Hepatic stellate cell (primary cell): ENCODE results near the gene TTLL9.
A peak's percentile ranks its signal among the peaks of the same experiment; 100 is the strongest.

Source experiments
- DNase-seq: peaks from one replicate; pipeline ENCODE4 v3.0.0; 2011; ENCODE audit warnings: low spot score

TTLL9 gene

GRCh38 chr20:31949877-31950646 lies 79.6 kb downstream of the TTLL9 start:
- no peak for DNase-seq

GRCh38 chr20:31951203-31951529 lies 80.7 kb downstream of the TTLL9 start:
- no peak for DNase-seq

DNA sequence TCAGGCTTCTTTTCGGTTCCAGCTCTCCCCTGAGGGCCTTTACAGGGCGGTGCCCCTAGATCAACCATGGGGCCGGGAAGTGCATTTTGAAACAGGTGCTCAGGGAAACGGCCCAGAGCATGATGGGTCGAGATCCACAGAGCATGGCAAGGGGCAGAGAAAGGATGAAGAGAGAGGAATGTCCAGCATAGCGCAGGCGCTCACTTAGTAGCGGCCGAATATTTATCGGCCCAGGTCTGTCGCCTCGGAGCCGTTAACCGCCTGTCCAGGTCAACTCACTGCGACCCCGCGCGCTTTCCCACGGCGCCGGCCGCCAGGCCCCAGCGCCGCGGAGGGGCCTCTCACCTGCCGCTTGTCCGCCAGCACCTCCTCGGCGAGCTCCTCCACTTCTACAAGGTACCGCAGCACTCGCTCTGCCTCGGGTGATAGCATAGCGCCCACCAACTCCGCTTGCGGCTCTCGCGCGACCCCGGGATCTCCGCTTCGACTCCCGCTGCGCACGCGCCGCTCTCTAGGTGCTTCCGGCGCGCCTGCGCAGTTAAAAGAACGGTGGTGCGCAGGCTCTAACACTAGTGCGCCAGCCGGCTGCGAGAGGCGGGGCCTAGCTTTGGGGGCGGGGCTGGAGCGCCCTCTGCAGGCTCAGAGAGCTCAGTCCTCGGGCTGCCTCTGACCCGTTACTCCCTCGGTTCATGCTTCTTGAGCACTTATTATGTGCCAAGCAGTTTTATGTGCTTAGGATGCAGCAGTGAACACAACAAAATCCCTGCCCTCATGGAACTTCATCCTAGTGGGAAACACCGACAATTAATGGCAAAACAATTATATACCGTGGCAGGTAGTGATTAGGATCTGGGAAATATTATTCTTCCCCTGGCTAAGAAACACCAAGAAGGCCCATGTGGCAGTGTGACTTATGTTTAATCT lies 81.4 kb downstream of the TTLL9 start, which contains the start of gene PDRG1:
PDRG1 (minus strand) TSS at position 517 of the 924 bp plus-strand sequence; CDS start at position 432, 85 bp downstream.
- DNase-seq: peak; percentile 95

DNA sequence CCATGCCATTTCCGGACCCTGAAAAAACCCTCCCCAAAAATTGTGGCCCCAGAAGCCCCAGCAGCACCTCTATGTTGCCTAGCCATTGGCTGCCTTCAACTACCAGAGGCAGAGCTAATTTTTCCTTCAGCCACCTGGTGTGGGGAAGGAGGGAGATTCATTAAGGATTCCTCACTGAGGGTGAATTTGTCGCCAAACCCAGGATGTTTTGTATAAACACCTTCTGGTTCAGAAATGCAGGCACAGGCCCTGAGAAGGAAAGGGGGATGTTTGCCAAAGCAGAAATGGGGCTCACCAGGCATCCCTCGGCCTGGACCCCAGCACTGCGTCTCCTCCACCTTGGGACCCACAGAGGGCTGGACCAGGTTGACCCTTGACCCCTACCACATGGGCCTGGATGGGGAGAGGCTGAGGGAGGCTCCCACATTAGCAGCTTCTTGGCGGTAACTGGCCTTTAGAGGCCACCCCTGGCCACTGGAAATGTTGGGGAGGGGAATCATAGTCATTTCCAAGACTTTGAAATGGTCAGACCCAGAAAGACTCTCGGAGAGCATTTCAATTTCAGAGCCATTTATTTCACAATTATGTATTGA lies 83.2 kb downstream of the TTLL9 start:
- no peak for DNase-seq

GRCh38 chr20:31954500-31954899 lies 84.1 kb downstream of the TTLL9 start:
- no peak for DNase-seq

- no peak for DNase-seq
Observed at GRCh38 chr20:31956556-31957526, 86.4 kb downstream of the TTLL9 start.

- no peak for DNase-seq
Observed at GRCh38 chr20:31962761-31963160, 92.3 kb downstream of the TTLL9 start.

- no peak for DNase-seq
Observed at GRCh38 chr20:31963889-31964288, 93.5 kb downstream of the TTLL9 start.

GRCh38 chr20:31966991-31967655 lies 96.7 kb downstream of the TTLL9 start:
- no peak for DNase-seq

GRCh38 chr20:31967830-31968249 lies 97.4 kb downstream of the TTLL9 start, which contains the start of gene XKR7:
TSS of gene XKR7 (plus strand) at chr20:31968151. CDS start at chr20:31968176, 25 bp downstream.
- DNase-seq: no peak

- DNase-seq: peak; percentile 80
Observed at GRCh38 chr20:31968291-31969126, 98.1 kb downstream of the TTLL9 start.

- DNase-seq: no peak
Observed at GRCh38 chr20:31969991-31970390, 99.6 kb downstream of the TTLL9 start.

- no peak for DNase-seq
Observed at GRCh38 chr20:31972471-31973021, 102.1 kb downstream of the TTLL9 start.

DNA sequence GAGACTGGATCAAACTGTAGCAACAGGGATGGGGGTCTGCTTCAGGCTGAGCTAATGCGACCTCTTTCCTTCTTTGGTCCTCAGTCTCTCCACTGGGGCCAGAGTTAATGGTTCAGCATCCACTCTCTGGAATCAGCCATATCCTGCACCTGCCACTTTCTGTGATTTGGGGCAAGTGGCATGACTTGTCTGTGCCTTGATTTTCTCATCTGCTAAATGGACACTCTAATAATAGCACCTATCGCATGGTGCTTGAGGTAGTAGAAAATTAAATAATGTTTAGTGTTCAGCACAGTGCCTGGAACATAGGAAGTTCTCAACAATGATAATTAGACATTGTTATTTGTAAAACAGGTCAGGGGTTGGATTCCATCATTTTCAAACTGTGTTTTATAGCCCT lies 103.9 kb downstream of the TTLL9 start:
- DNase-seq: no peak

- no peak for DNase-seq
Observed at GRCh38 chr20:31974951-31975487, 104.6 kb downstream of the TTLL9 start.

- no peak for DNase-seq
Observed at GRCh38 chr20:31975874-31976273, 105.4 kb downstream of the TTLL9 start.

DNA sequence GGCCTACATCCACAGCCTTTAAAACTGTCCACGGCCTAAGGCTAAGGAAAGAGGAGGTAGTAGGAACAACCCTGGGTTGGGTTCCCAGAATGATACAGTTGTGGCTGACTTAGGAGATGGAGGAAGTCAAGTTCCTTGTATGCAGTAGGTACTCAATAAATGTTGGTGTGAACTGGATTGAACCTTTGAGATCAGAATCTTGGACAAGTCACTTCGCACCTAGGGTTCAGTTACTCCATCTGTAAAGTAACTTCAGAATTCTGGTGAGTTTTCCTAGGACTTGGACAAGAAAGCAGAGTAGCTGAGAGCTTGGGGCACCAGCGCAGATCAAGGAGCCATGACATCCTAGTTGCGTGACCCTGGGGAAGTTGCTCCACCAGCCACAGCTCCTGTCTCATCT lies 106.6 kb downstream of the TTLL9 start:
- no peak for DNase-seq

- no peak for DNase-seq
Observed at GRCh38 chr20:31979713-31980426, 109.4 kb downstream of the TTLL9 start.

DNA sequence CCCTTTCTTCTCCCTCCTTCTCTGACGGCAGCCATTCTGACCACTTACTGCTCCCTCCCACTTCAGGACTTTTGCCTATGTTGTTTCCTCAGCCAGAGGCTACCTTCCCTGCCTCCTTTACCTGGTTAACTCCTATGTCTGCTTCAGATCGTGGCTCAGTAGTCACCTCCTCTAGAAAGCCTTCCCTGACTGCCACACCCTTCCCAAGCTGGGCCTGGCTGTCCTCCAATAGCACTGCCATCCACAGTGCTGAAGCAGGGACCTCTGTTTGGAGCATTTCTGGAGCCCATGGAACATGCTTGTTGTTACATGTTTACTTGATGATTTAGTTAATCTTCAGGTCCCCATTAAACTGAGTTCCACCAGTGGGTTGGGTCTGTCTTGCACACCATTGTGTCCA lies 111.3 kb downstream of the TTLL9 start:
- DNase-seq: no peak
